ENCODE measurements around the gene PRDM16. TPM values are rescaled to one million over a fixed set of nuclear protein-coding genes. Genes with fewer than 3 reads are reported as not detected.

The PRDM16 gene
- total and polyA plus RNA-seq, 2 of the 4 experiments (the other 2 are of a cell fraction): 0.02 TPM; not detected in 1

DNA sequence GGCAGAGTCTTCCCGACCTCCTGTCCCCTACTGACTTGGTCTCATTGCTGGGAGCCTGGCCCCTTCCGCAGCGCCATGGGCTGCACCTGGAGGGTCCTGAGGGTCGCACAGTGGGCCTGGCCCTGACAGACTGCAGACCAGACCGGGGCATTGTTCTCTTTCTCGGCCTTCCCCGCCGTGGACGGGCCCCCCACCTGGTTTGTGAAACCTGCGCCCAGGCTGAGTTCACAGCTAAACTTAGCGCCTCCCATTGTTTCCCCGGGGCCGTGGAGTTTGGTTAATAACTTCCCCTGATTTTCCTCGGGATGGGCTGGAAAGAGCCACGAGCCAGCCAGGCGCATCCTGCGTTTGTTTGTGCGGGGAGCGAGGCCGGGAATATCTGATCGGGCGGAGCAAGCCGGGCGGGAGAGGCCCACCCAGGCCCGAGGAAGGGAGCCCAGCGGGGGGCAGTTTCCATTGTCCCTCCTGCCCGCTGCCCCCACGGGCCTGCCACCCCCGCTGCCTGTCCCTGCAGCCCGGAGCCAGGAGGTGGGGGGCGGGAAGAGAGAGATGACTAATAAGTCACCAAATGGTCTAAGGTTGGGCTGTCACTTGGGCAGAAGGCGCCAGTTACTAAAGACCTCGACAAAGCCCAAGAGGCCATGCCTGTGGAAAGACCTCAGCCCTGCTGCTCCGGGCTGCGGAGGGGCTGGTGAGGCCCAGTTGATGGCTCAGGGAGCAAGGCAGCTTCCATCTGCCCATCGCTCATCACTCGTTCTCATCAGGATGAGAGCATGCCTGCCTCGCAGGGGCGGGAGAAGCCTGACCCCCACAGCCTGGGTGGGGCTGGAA is 346.5 kb downstream of the PRDM16 start (continued):
- TF ChIP-seq MXI1 (IDR thresholded peaks at IDR 0.05; ENCODE audit: borderline replicate concordance, low read depth, low read length): no peak

DNA sequence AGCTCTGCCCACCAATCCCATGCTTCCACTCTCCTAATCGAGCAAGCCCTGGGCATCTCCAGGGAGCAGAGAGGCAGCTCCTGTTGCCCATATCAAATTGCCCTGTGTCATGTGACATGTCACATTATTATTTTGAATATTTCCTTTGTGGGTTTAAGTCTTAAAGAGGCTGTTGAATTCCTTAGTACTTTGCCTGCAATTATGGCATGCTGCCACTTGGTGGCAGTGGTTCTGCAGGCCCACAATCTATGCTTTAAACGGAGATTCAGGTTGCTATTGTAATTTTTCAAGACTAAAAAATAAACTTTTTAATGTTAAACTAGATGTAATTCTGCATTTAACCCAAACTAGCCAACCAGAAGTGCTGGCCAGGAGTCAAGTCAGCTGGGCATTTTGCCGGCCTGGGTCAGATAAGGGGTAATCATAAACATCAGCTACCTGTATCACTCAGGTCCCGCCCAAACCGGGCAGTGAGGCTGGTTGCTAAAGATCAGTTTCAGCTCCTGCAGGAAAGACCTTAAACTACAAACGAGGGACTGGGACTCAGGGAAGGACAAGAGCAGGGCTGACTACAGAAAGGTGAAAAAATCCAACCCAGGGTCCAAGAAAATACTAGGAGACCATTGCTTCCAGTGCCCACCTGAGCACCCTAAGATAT is 348.2 kb downstream of the PRDM16 start:
- Histone ChIP-seq H2BK5ac (ENCODE audit: low read depth, low read length, poor library complexity, severe bottlenecking) (no peak overlapping the region), H4K5ac (ENCODE audit: low read depth, low read length) (no peak overlapping the region), H3K27me3 (ENCODE audit: control insufficient read depth, insufficient read depth, low read length) (peaks cover 8% of the 10 kb centered on the region; the same call in 1 of the 2 replicates), H4K91ac (ENCODE audit: insufficient read depth, low read depth, low read length) (no peak overlapping the region), H3K79me1 (ENCODE audit: low read depth in 1 of 2, low read length in 2 of 2) (no peaks in the 10 kb centered on the region), H3K36me3 (ENCODE audit: control insufficient read depth, insufficient read depth, low read length) (no peaks in the 10 kb centered on the region), H3K14ac (replicated peaks; ENCODE audit: low read depth, low read length) (no peak overlapping the region), H3K9ac (ENCODE audit: low read depth, low read length) (no peak overlapping the region), H3K4me1 (ENCODE audit: control insufficient read depth, insufficient read depth, low read length) (no peaks in the 10 kb centered on the region), H3K56ac (ENCODE audit: extremely low read depth, insufficient read depth, low read length) (no peak overlapping the region), H2AK5ac (ENCODE audit: low read depth, low read length) (no peak overlapping the region), H4K8ac (ENCODE audit: low read depth in 2 of 2, low read length in 2 of 2) (no peak overlapping the region), H3K9me1 (ENCODE audit: insufficient read depth, low read length) (no peaks in the 10 kb centered on the region), H2BK15ac (ENCODE audit: low read depth, low read length) (no peak overlapping the region), H3K23ac (ENCODE audit: low read depth, low read length) (no peak overlapping the region), H3K27ac (ENCODE audit: insufficient read depth, low read length) (no peak overlapping the region), H2AFZ (replicated peaks; ENCODE audit: low read length, poor library complexity) (no peak overlapping the region), H3K18ac (ENCODE audit: low read depth, low read length) (no peak overlapping the region), H2BK120ac (ENCODE audit: low read depth, low read length) (no peak overlapping the region), H3K4me3 (ENCODE audit: insufficient read depth, low read depth, low read length) (no peak overlapping the region), H3K9me3 (ENCODE audit: control insufficient read depth, insufficient read depth, low read length) (peaks cover 7% of the 10 kb centered on the region; the same call in 1 of the 2 replicates), H4K20me1 (ENCODE audit: insufficient read depth, low read length) (no peaks in the 10 kb centered on the region), H2BK20ac (ENCODE audit: low read depth, low read length) (no peak overlapping the region), H3K4ac (ENCODE audit: low read depth, low read length) (no peak overlapping the region), H2AK9ac (replicated peaks; ENCODE audit: low read depth, low read length, poor library complexity) (no peak overlapping the region), H3K4me2 (ENCODE audit: low read depth, low read length) (no peak overlapping the region)
- 50% methylated on average over 1 of the region's 6 CpGs; no CpG with 5 or more reads in 1 of the 2 experiments for WGBS, 2 experiments (ENCODE audit: extremely low coverage in 2 of 2, insufficient read length in 1 of 2)
- DNase-seq (no peak), ATAC-seq (ENCODE audit: low read depth) (no peak)
- dilution Hi-C loops (cut with HindIII; ENCODE audit: low sequenced_read_pairs, unreplicated experiment) (no loop called here), intact Hi-C loops (cut with micrococcal nuclease) (no loop called here), in situ Hi-C loops (cut with MboI; ENCODE audit: low sequenced_read_pairs) (no loop called here)
- ChIA-PET CTCF (no interaction called here), POLR2A (ENCODE audit: unreplicated experiment) (no interaction called here)
- BruUV-seq (replicated peaks): no TSS peak
- TF ChIP-seq RCOR1 (IDR thresholded peaks at IDR 0.05; ENCODE audit: insufficient replicate concordance, low read length) (no peak), MXI1 (IDR thresholded peaks at IDR 0.05; ENCODE audit: borderline replicate concordance, low read depth, low read length) (no peak), MAZ (IDR thresholded peaks at IDR 0.05; ENCODE audit: borderline replicate concordance, low read depth, low read length) (no peak), BHLHE40 (IDR thresholded peaks at IDR 0.05; ENCODE audit: low read depth, low read length) (no peak), NFE2L2 (IDR thresholded peaks at IDR 0.05; ENCODE audit: low read depth, low read length) (no peak), RAD21 (IDR thresholded peaks at IDR 0.05; ENCODE audit: low read length) (no peak), CHD1 (IDR thresholded peaks at IDR 0.05; ENCODE audit: low read depth, low read length) (no peak), CEBPB (IDR thresholded peaks at IDR 0.05; ENCODE audit: low read depth, low read length) (no peak), SMC3 (IDR thresholded peaks at IDR 0.05; ENCODE audit: low read depth, low read length) (no peak), FOS (IDR thresholded peaks at IDR 0.05; ENCODE audit: low read depth, low read length) (no peak), RFX5 (IDR thresholded peaks at IDR 0.05; ENCODE audit: low read depth, low read length) (no peak)
- TF ChIP-seq, protein P1, sequence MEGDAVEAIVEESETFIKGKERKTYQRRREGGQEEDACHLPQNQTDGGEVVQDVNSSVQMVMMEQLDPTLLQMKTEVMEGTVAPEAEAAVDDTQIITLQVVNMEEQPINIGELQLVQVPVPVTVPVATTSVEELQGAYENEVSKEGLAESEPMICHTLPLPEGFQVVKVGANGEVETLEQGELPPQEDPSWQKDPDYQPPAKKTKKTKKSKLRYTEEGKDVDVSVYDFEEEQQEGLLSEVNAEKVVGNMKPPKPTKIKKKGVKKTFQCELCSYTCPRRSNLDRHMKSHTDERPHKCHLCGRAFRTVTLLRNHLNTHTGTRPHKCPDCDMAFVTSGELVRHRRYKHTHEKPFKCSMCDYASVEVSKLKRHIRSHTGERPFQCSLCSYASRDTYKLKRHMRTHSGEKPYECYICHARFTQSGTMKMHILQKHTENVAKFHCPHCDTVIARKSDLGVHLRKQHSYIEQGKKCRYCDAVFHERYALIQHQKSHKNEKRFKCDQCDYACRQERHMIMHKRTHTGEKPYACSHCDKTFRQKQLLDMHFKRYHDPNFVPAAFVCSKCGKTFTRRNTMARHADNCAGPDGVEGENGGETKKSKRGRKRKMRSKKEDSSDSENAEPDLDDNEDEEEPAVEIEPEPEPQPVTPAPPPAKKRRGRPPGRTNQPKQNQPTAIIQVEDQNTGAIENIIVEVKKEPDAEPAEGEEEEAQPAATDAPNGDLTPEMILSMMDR (conservative IDR thresholded peaks at IDR 0.05; ENCODE audit: low read depth, low read length): no peak; the same call in 1 of the 2 replicates
- TF ChIP-seq, protein P2, sequence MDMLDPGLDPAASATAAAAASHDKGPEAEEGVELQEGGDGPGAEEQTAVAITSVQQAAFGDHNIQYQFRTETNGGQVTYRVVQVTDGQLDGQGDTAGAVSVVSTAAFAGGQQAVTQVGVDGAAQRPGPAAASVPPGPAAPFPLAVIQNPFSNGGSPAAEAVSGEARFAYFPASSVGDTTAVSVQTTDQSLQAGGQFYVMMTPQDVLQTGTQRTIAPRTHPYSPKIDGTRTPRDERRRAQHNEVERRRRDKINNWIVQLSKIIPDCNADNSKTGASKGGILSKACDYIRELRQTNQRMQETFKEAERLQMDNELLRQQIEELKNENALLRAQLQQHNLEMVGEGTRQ (IDR thresholded peaks at IDR 0.05; ENCODE audit: low read depth, low read length): no peak
